ENCODE results near the gene FRRS1L. TPM values are rescaled to one million over a fixed set of nuclear protein-coding genes. Genes with fewer than 3 reads are reported as not detected.

The FRRS1L gene
- total and polyA plus RNA-seq, 4 donors = 0.08 to 0.51 TPM; not detected in 2

DNA sequence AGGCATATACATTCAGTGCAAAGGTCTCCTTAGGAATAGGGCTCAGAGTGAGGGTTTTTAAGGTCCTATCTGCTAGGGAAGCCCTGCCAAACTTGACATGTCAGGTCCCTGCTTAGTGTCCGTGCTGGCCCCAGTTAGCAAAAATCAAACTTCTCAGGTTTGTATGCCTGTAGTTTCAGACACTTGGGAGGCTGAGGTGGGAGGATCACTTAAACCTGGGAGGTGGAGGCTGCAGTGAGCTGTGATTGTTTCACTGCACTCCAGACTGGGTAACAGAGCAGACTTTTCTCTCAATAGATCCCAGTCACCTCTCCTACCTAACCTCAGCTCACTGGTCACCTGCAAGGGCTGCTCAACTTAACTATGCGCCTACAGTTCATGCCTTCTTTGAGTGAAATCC is 28.6 kb downstream of the FRRS1L start:
- Histone ChIP-seq H3K27me3 (ENCODE audit: control insufficient read depth in 4 of 4, insufficient read depth in 4 of 4, low read length in 3 of 4) (no peaks in the 10 kb centered on the region), H3K4me1 (ENCODE audit: control insufficient read depth in 4 of 4, insufficient read depth in 4 of 4, low read length in 3 of 4) (no peaks in the 10 kb centered on the region), H3K9me3 (ENCODE audit: control insufficient read depth in 4 of 4, low read length in 3 of 4) (no peaks in the 10 kb centered on the region), H3K4me3 (ENCODE audit: low read depth in 1 of 3, low read length in 3 of 3) (no peak overlapping the region), H3K36me3 (ENCODE audit: control insufficient read depth in 4 of 4, insufficient read depth in 3 of 4, low read depth in 1 of 4, low read length in 3 of 4) (no peaks in the 10 kb centered on the region), H3K9ac (ENCODE audit: low read depth in 1 of 2, low read length in 2 of 2) (no peak overlapping the region), H3K27ac (ENCODE audit: low read depth in 1 of 2, low read length in 2 of 2) (no peak overlapping the region)
- 95% methylated on average over 2 of the region's 2 CpGs for WGBS
- TF ChIP-seq GABPA (IDR thresholded peaks at IDR 0.05 in 1 of 2, conservative IDR thresholded peaks at IDR 0.05 in 1 of 2) = no peak
- DNase-seq (ENCODE audit: low spot score) = no peak

DNA sequence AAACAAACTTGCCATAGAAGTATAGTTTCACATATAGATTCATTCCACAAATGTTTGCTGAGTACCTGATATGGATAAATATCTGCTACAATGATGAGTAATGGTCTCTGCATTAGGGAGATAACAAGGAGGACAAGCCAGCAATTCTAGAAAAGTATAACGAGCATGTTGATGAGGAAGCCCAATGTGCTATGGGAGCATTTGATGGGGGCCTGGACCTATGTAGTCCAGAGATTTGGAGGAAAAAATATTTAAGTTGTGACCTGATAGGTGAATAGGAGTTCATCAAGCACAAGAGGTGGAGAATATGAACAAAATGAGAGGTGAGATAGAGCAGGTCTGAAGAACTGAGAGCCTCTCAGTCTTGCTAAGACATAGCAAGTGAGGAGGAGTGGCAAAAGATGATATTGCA is 32.9 kb downstream of the FRRS1L start:
- H3K9me3 ChIP-seq (ENCODE audit: control insufficient read depth in 4 of 4, low read length in 3 of 4) = no peaks in the 10 kb centered on the region
- H3K9ac ChIP-seq (ENCODE audit: low read depth in 1 of 2, low read length in 2 of 2) = no peak overlapping the region
- TF ChIP-seq NR2F2 (IDR thresholded peaks at IDR 0.05) (no peak), HNF4A (conservative IDR thresholded peaks at IDR 0.05) (no peak), FOXA2 (IDR thresholded peaks at IDR 0.05) (no peak), YY1 (IDR thresholded peaks at IDR 0.05) (no peak)
- TF ChIP-seq, protein P1, sequence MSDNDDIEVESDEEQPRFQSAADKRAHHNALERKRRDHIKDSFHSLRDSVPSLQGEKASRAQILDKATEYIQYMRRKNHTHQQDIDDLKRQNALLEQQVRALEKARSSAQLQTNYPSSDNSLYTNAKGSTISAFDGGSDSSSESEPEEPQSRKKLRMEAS (IDR thresholded peaks at IDR 0.05) = no peak
- DNase-seq (ENCODE audit: low spot score) = no peak
- peaks cover 0 to 2% (median under 1%) of the 10 kb centered on the region in 4 donors for H3K4me1 ChIP-seq (ENCODE audit: control insufficient read depth in 4 of 4, insufficient read depth in 4 of 4, low read length in 3 of 4)
- no peaks in the 10 kb centered on the region for H3K27me3 ChIP-seq (ENCODE audit: control insufficient read depth in 4 of 4, insufficient read depth in 4 of 4, low read length in 3 of 4)
- WGBS = 82% methylated on average over 1 of the region's 1 CpG
- no peak overlapping the region for H3K4me3 ChIP-seq (ENCODE audit: low read depth in 1 of 3, low read length in 3 of 3)
- no peak overlapping the region for H3K27ac ChIP-seq (ENCODE audit: low read depth in 1 of 2, low read length in 2 of 2)
- H3K36me3 ChIP-seq (ENCODE audit: control insufficient read depth in 4 of 4, insufficient read depth in 3 of 4, low read depth in 1 of 4, low read length in 3 of 4) = no peaks in the 10 kb centered on the region

DNA sequence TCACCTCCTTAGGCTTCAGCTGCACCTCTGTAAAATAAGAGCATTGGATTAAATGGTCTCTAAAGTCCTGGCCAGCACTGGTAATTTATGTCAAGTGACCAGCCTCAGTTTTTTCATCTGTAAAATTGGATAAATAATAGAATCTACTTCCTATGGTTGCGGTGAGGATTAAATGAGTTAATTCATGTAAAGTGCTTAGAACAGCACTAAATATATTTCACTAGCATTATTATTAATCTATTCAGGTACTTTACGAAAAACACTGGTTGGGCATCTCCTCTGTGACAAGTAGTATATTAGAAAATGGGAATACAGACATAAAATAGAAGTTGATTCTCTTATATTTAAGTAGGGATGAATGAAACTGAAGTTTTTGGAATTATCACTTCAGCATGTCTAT is 33.5 kb downstream of the FRRS1L start:
- H3K27me3 ChIP-seq (ENCODE audit: control insufficient read depth in 4 of 4, insufficient read depth in 4 of 4, low read length in 3 of 4) = no peaks in the 10 kb centered on the region
- H3K27ac ChIP-seq (ENCODE audit: low read depth in 1 of 2, low read length in 2 of 2) = no peak overlapping the region
- H3K9me3 ChIP-seq (ENCODE audit: control insufficient read depth in 4 of 4, low read length in 3 of 4) = no peaks in the 10 kb centered on the region
- H3K4me3 ChIP-seq (ENCODE audit: low read depth in 1 of 3, low read length in 3 of 3) = no peak overlapping the region
- no peaks in the 10 kb centered on the region for H3K36me3 ChIP-seq (ENCODE audit: control insufficient read depth in 4 of 4, insufficient read depth in 3 of 4, low read depth in 1 of 4, low read length in 3 of 4)
- DNase-seq (ENCODE audit: low spot score) = no peak
- TF ChIP-seq, protein P2, sequence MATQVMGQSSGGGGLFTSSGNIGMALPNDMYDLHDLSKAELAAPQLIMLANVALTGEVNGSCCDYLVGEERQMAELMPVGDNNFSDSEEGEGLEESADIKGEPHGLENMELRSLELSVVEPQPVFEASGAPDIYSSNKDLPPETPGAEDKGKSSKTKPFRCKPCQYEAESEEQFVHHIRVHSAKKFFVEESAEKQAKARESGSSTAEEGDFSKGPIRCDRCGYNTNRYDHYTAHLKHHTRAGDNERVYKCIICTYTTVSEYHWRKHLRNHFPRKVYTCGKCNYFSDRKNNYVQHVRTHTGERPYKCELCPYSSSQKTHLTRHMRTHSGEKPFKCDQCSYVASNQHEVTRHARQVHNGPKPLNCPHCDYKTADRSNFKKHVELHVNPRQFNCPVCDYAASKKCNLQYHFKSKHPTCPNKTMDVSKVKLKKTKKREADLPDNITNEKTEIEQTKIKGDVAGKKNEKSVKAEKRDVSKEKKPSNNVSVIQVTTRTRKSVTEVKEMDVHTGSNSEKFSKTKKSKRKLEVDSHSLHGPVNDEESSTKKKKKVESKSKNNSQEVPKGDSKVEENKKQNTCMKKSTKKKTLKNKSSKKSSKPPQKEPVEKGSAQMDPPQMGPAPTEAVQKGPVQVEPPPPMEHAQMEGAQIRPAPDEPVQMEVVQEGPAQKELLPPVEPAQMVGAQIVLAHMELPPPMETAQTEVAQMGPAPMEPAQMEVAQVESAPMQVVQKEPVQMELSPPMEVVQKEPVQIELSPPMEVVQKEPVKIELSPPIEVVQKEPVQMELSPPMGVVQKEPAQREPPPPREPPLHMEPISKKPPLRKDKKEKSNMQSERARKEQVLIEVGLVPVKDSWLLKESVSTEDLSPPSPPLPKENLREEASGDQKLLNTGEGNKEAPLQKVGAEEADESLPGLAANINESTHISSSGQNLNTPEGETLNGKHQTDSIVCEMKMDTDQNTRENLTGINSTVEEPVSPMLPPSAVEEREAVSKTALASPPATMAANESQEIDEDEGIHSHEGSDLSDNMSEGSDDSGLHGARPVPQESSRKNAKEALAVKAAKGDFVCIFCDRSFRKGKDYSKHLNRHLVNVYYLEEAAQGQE (IDR thresholded peaks at IDR 0.05) = no peak
- TF ChIP-seq, protein P3, sequence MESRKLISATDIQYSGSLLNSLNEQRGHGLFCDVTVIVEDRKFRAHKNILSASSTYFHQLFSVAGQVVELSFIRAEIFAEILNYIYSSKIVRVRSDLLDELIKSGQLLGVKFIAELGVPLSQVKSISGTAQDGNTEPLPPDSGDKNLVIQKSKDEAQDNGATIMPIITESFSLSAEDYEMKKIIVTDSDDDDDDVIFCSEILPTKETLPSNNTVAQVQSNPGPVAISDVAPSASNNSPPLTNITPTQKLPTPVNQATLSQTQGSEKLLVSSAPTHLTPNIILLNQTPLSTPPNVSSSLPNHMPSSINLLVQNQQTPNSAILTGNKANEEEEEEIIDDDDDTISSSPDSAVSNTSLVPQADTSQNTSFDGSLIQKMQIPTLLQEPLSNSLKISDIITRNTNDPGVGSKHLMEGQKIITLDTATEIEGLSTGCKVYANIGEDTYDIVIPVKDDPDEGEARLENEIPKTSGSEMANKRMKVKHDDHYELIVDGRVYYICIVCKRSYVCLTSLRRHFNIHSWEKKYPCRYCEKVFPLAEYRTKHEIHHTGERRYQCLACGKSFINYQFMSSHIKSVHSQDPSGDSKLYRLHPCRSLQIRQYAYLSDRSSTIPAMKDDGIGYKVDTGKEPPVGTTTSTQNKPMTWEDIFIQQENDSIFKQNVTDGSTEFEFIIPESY (IDR thresholded peaks at IDR 0.05) = no peak
- TF ChIP-seq HNF4A (conservative IDR thresholded peaks at IDR 0.05) (no peak), NR2F2 (IDR thresholded peaks at IDR 0.05) (no peak), JUND (IDR thresholded peaks at IDR 0.05) (no peak), FOXA1 (IDR thresholded peaks at IDR 0.05) (no peak), HNF4G (IDR thresholded peaks at IDR 0.05) (no peak), TAF1 (conservative IDR thresholded peaks at IDR 0.05) (no peak), EGR1 (IDR thresholded peaks at IDR 0.05; ENCODE audit: low read depth in 2 of 2) (no peak), SP1 (IDR thresholded peaks at IDR 0.05) (no peak), YY1 (IDR thresholded peaks at IDR 0.05) (no peak), FOXA2 (IDR thresholded peaks at IDR 0.05) (no peak), GABPA (IDR thresholded peaks at IDR 0.05 in 1 of 2, conservative IDR thresholded peaks at IDR 0.05 in 1 of 2) (no peak), RXRA (IDR thresholded peaks at IDR 0.05) (no peak), RAD21 (IDR thresholded peaks at IDR 0.05) (no peak)
- TF ChIP-seq, protein P1 (IDR thresholded peaks at IDR 0.05) = no peak
- TF ChIP-seq, protein P4, sequence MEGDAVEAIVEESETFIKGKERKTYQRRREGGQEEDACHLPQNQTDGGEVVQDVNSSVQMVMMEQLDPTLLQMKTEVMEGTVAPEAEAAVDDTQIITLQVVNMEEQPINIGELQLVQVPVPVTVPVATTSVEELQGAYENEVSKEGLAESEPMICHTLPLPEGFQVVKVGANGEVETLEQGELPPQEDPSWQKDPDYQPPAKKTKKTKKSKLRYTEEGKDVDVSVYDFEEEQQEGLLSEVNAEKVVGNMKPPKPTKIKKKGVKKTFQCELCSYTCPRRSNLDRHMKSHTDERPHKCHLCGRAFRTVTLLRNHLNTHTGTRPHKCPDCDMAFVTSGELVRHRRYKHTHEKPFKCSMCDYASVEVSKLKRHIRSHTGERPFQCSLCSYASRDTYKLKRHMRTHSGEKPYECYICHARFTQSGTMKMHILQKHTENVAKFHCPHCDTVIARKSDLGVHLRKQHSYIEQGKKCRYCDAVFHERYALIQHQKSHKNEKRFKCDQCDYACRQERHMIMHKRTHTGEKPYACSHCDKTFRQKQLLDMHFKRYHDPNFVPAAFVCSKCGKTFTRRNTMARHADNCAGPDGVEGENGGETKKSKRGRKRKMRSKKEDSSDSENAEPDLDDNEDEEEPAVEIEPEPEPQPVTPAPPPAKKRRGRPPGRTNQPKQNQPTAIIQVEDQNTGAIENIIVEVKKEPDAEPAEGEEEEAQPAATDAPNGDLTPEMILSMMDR (IDR thresholded peaks at IDR 0.05; ENCODE audit: low read depth, low read length, missing input control) = no peak
- no peak overlapping the region for H3K9ac ChIP-seq (ENCODE audit: low read depth in 1 of 2, low read length in 2 of 2)
- 93% methylated on average over 2 of the region's 2 CpGs for WGBS
- peaks cover 0 to 2% (median under 1%) of the 10 kb centered on the region in 4 donors for H3K4me1 ChIP-seq (ENCODE audit: control insufficient read depth in 4 of 4, insufficient read depth in 4 of 4, low read length in 3 of 4)

All from liver (tissue), 9 donors.